MM.1S (cell line): ENCODE measurements around the gene RBFOX2.

Source experiments
- DNase-seq: peaks from one replicate; pipeline ENCODE4 v3.0.0-alpha.2; 2015
- H2AFZ ChIP-seq: fragments of 300-600 bp; sonication (generic); 2 replicates; pipeline ENCODE4 v1.6.0; 2016; ENCODE audit warnings: antibody characterized with exemption, low read length
- H3F3A ChIP-seq: fragments of 300-600 bp; sonication (generic); 2 replicates; pipeline ENCODE4 v1.6.1; 2016; ENCODE audit warnings: mild to moderate bottlenecking, antibody characterized with exemption, low read length, moderate library complexity, mixed read lengths; ENCODE audit not compliant: insufficient read depth
- H3K27ac ChIP-seq: fragments of 300-600 bp; sonication (generic); 2 replicates; pipeline ENCODE4 v1.5.1; 2016; ENCODE audit warnings: mild to moderate bottlenecking, low read length
- H3K27me3 ChIP-seq: fragments of 300-600 bp; sonication (generic); replicated peaks from 2 replicates; pipeline ENCODE4 v1.6.0; 2016; ENCODE audit warnings: low read length; ENCODE audit not compliant: insufficient read depth
- H3K36me3 ChIP-seq: fragments of 300-600 bp; sonication (generic); replicated peaks from 2 replicates; pipeline ENCODE4 v1.6.1; 2016; ENCODE audit warnings: mild to moderate bottlenecking, low read length, mixed read lengths; ENCODE audit not compliant: insufficient read depth
- H3K4me1 ChIP-seq: fragments of 300-600 bp; sonication (generic); 2 replicates; pipeline ENCODE4 v1.6.1; 2016; ENCODE audit warnings: low read length, mixed read lengths
- H3K4me2 ChIP-seq: fragments of 300-600 bp; sonication (generic); 2 replicates; pipeline ENCODE4 v1.6.0; 2016; ENCODE audit warnings: low read depth, low read length
- H3K4me3 ChIP-seq: fragments of 300-600 bp; sonication (generic); 2 replicates; pipeline ENCODE4 v1.5.1; 2016; ENCODE audit warnings: low read length, mixed read lengths
- H3K79me2 ChIP-seq: fragments of 300-600 bp; sonication (generic); 2 replicates; pipeline ENCODE4 v1.6.1; 2016; ENCODE audit warnings: mixed run types, low read length, mixed read lengths
- H3K9ac ChIP-seq: fragments of 300-600 bp; sonication (generic); 2 replicates; pipeline ENCODE4 v1.6.1; 2016; ENCODE audit warnings: low read length, mixed read lengths
- H3K9me2 ChIP-seq: fragments of 300-600 bp; sonication (generic); replicated peaks from 2 replicates; pipeline ENCODE4 v1.6.1; 2016; ENCODE audit warnings: mild to moderate bottlenecking, low read length, mixed read lengths; ENCODE audit not compliant: insufficient read depth
- H3K9me3 ChIP-seq: fragments of 300-600 bp; sonication (generic); replicated peaks from 2 replicates; pipeline ENCODE4 v1.6.1; 2016; ENCODE audit warnings: mild to moderate bottlenecking, low read length, mixed read lengths; ENCODE audit not compliant: insufficient read depth
- H4K20me1 ChIP-seq: fragments of 300-600 bp; sonication (generic); 2 replicates; pipeline ENCODE4 v1.6.1; 2016; ENCODE audit warnings: mild to moderate bottlenecking, low read length, moderate library complexity, mixed read lengths; ENCODE audit not compliant: insufficient read depth
- CTCF ChIP-seq: fragments of 300-600 bp; sonication (generic); IDR thresholded peaks from 2 replicates; pipeline ENCODE4 v1.5.1; 2016; ENCODE audit warnings: antibody characterized with exemption, low read length, mixed read lengths
- EZH2 ChIP-seq: fragments of 300-600 bp; sonication (generic); optimal IDR thresholded peaks from 2 replicates; pipeline ENCODE3; 2017; ENCODE audit warnings: low read depth, mild to moderate bottlenecking, antibody characterized with exemption, low read length, mixed read lengths
- EZH2phosphoT487 ChIP-seq: fragments of 300-600 bp; sonication (generic); IDR thresholded peaks from 2 replicates; pipeline ENCODE4 v1.6.1; 2018; ENCODE audit warnings: antibody characterized with exemption, low read length

Gene RBFOX2

DNA sequence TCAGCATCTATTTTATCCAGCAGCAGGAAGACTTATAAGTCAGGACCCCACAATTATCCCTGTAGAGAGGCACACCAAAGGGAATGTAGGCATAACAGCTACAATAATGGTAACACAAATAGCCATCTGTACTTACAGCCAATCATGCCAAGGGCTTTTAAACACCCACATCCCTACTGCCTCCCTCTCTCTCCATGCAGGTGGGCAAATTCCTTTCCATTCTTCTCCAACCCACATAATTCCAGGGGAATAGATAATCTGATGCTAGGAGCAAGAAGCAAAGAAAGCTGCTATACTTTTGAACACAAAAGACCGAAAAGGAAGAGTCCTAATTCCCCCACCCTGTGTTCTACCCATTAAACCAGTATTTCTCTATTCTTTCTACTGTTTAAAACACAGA is 46.7 kb downstream of the RBFOX2 start:
- H3K27ac ChIP-seq, result no peak overlapping the region
- H4K20me1 ChIP-seq, result no peaks in the 10 kb centered on the region
- H3K4me3 ChIP-seq, result no peak overlapping the region
- H3K36me3 ChIP-seq, result no peaks in the 10 kb centered on the region
- no peaks in the 10 kb centered on the region for H3K9me2 ChIP-seq
- H2AFZ ChIP-seq, result no peak overlapping the region
- no peaks in the 10 kb centered on the region for H3K79me2 ChIP-seq
- H3K27me3 ChIP-seq, result no peaks in the 10 kb centered on the region
- no peak for DNase-seq
- TF ChIP-seq CTCF, result no peak
- TF ChIP-seq EZH2, result no peak
- no peak for TF ChIP-seq EZH2phosphoT487
- no peak overlapping the region for H3K9ac ChIP-seq
- H3K4me2 ChIP-seq, result no peak overlapping the region
- H3F3A ChIP-seq, result no peaks in the 10 kb centered on the region
- no peaks in the 10 kb centered on the region for H3K9me3 ChIP-seq
- H3K4me1 ChIP-seq, result no peaks in the 10 kb centered on the region

- no peak overlapping the region for H2AFZ ChIP-seq
- H3F3A ChIP-seq, result no peaks in the 10 kb centered on the region
- H3K9me3 ChIP-seq, result no peaks in the 10 kb centered on the region
- no peaks in the 10 kb centered on the region for H4K20me1 ChIP-seq
- H3K4me2 ChIP-seq, result no peak overlapping the region
- no peaks in the 10 kb centered on the region for H3K4me1 ChIP-seq
- no peak overlapping the region for H3K9ac ChIP-seq
- no peaks in the 10 kb centered on the region for H3K27me3 ChIP-seq
- no peak overlapping the region for H3K4me3 ChIP-seq
- no peaks in the 10 kb centered on the region for H3K9me2 ChIP-seq
- no peaks in the 10 kb centered on the region for H3K79me2 ChIP-seq
- no peak overlapping the region for H3K27ac ChIP-seq
- TF ChIP-seq EZH2 (no peak), EZH2phosphoT487 (no peak), CTCF (no peak)
- DNase-seq, result no peak
- H3K36me3 ChIP-seq, result no peaks in the 10 kb centered on the region
Measured at GRCh38 chr22:35978889-35979288, 49.7 kb downstream of the RBFOX2 start.

- Histone ChIP-seq H3K9me3 (no peaks in the 10 kb centered on the region), H3K9ac (no peak overlapping the region), H3K79me2 (no peaks in the 10 kb centered on the region), H3F3A (no peaks in the 10 kb centered on the region), H3K27ac (no peak overlapping the region), H3K27me3 (no peaks in the 10 kb centered on the region), H3K4me1 (no peaks in the 10 kb centered on the region), H2AFZ (no peak overlapping the region), H3K36me3 (no peaks in the 10 kb centered on the region), H3K4me2 (no peak overlapping the region), H4K20me1 (no peaks in the 10 kb centered on the region), H3K4me3 (no peak overlapping the region), H3K9me2 (no peaks in the 10 kb centered on the region)
- TF ChIP-seq CTCF (no peak), EZH2 (no peak), EZH2phosphoT487 (no peak)
- DNase-seq, result no peak
Measured at GRCh38 chr22:35978201-35978600, 50.4 kb downstream of the RBFOX2 start.
